Endodermal cell (in vitro differentiated cells): ENCODE measurements around the gene SNX24. TPM values are rescaled to one million over a fixed set of nuclear protein-coding genes. Genes with fewer than 3 reads are reported as not detected.
A peak's percentile ranks its signal among the peaks of the same experiment; 100 is the strongest.

Experiments used
- DNase-seq: peaks from one replicate; pipeline ENCODE4 v3.0.0-alpha.2; 2017
- H3K27ac ChIP-seq: 2 replicates; pipeline ENCODE4 v1.5.1; 2013; ENCODE audit warnings: mild to moderate bottlenecking, low read depth, low read length, moderate library complexity
- H3K27me3 ChIP-seq: 2 replicates; pipeline ENCODE4 v1.6.1; 2013; ENCODE audit warnings: mild to moderate bottlenecking, low read length, moderate library complexity; ENCODE audit not compliant: insufficient read depth, control insufficient read depth, poor library complexity, severe bottlenecking
- H3K36me3 ChIP-seq: 2 replicates; pipeline ENCODE4 v1.7.0; 2013; ENCODE audit warnings: mild to moderate bottlenecking, low read length, moderate library complexity; ENCODE audit not compliant: control insufficient read depth, insufficient read depth
- H3K4me1 ChIP-seq: one replicate; pipeline ENCODE4 v1.7.0; 2013; ENCODE audit warnings: low read length; ENCODE audit not compliant: control insufficient read depth, insufficient read depth
- H3K4me3 ChIP-seq: 2 replicates; pipeline ENCODE4 v1.5.1; 2013; ENCODE audit warnings: mild to moderate bottlenecking, low read length, moderate library complexity
- H3K9ac ChIP-seq: 2 replicates; pipeline ENCODE4 v1.6.1; 2013; ENCODE audit warnings: mild to moderate bottlenecking, low read length, moderate library complexity; ENCODE audit not compliant: poor library complexity, severe bottlenecking; ENCODE audit errors: extremely low read depth
- H3K9me3 ChIP-seq: 2 replicates; pipeline ENCODE4 v1.6.1; 2013; ENCODE audit warnings: mild to moderate bottlenecking, low read length, moderate library complexity; ENCODE audit not compliant: control insufficient read depth
- H3K27ac Mint-ChIP-seq: 2 replicates; pipeline ENCODE4 v1.8.0; 2020; ENCODE audit warnings: mixed read lengths
- H3K27me3 Mint-ChIP-seq: 2 replicates; pipeline ENCODE4 v1.8.0; 2021; ENCODE audit warnings: mild to moderate bottlenecking, mixed read lengths; ENCODE audit not compliant: insufficient read depth
- H3K36me3 Mint-ChIP-seq: 2 replicates; pipeline ENCODE4 v1.8.0; 2020; ENCODE audit warnings: low read depth, mixed read lengths
- H3K4me1 Mint-ChIP-seq: 2 replicates; pipeline ENCODE4 v1.8.0; 2020; ENCODE audit warnings: mixed read lengths
- H3K4me3 Mint-ChIP-seq: 2 replicates; pipeline ENCODE4 v1.8.0; 2020; ENCODE audit warnings: mild to moderate bottlenecking, moderate library complexity, mixed read lengths
- H3K9me3 Mint-ChIP-seq: 2 replicates; pipeline ENCODE4 v1.8.0; 2020; ENCODE audit warnings: mild to moderate bottlenecking, mixed read lengths
- WGBS, 2 experiments: methylation state at CpG; one replicate each; pipeline versions ENCODE4 v1.1.5 to v1.1.7; 2013; ENCODE audit warnings: missing lambda C conversion rate in 2 of 2, mixed read lengths in 1 of 2; ENCODE audit not compliant: insufficient coverage in 1 of 2, insufficient read length in 1 of 2; 5-methylcytosine and 5-hydroxymethylcytosine counted together
- total RNA-seq, 2 donors: library from RNA; stranded (reverse); fragmentation: NEBNext Ultra II Directional in 1 of 2; extraction: Animal tissue kit (Norgen Biotek cat#: 25700) in 1 of 2; gene quantifications; 2 replicates in 1 of 2; 3 replicates in 1 of 2; pipeline ENCODE4 v1.2.1, GENCODE V29; 2021
- TF ChIP-seq, protein P1 (sequence below): fragments of 200-600 bp; sonication (generic); conservative IDR thresholded peaks from 2 replicates; pipeline ENCODE4 v1.5.0; 2021; ENCODE audit warnings: antibody characterized with exemption, mild to moderate bottlenecking

The SNX24 gene
- total RNA-seq, 2 donors from 2014 or later: 39.4 to 56.2 TPM

DNA sequence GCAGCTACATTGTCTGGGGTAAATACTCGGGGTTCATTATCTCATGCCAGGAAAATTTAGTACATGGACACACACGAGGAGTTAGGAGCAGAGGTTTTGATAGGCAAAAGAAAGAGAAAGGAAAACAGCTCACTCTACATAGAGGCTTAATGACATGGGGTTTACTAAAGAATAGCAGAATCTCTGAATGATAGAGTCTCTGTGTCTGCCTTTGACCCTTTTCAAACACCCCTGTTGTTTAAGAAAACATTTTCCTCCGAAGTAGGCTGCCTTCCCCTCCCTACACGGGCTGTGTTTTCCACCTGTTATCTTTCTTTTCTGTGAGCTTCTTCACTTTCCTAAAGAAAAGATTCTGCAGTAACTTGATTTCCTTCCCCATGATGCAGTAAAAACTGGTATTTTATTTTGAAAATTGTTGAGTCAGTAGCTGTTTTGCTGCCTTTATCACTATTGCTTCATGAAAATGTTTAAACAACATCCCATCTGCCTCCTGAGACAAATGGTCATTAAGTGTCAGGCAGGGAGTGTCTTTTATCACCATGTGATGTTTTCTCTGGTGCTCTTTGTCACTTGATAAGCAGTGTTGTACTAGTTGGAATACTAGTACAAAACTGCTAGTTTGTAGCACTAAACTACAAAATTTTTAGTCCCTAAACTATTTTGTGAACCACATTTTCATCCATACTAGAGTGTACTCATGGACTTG is 114.5 kb downstream of the SNX24 start:
- no peak for DNase-seq
- peaks cover 6% of the 10 kb centered on the region for H3K36me3 ChIP-seq
- peak overlapping the region; percentile 28 for H3K4me3 Mint-ChIP-seq
- H3K9me3 ChIP-seq: peaks cover 19% of the 10 kb centered on the region
- H3K4me3 ChIP-seq: peak overlapping the region; percentile 63
- H3K27ac ChIP-seq: peak overlapping the region; percentile 13
- H3K9me3 Mint-ChIP-seq: peaks cover 5% of the 10 kb centered on the region
- no peaks in the 10 kb centered on the region for H3K27me3 ChIP-seq
- TF ChIP-seq, protein P1, sequence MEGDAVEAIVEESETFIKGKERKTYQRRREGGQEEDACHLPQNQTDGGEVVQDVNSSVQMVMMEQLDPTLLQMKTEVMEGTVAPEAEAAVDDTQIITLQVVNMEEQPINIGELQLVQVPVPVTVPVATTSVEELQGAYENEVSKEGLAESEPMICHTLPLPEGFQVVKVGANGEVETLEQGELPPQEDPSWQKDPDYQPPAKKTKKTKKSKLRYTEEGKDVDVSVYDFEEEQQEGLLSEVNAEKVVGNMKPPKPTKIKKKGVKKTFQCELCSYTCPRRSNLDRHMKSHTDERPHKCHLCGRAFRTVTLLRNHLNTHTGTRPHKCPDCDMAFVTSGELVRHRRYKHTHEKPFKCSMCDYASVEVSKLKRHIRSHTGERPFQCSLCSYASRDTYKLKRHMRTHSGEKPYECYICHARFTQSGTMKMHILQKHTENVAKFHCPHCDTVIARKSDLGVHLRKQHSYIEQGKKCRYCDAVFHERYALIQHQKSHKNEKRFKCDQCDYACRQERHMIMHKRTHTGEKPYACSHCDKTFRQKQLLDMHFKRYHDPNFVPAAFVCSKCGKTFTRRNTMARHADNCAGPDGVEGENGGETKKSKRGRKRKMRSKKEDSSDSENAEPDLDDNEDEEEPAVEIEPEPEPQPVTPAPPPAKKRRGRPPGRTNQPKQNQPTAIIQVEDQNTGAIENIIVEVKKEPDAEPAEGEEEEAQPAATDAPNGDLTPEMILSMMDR: no peak
- peak overlapping the region; percentile 18 for H3K27ac Mint-ChIP-seq
- WGBS, 2 experiments: 37 to 52% methylated on average over 3 to 4 of the region's 4 CpGs
- peaks cover 27% of the 10 kb centered on the region for H3K36me3 Mint-ChIP-seq
- no peak overlapping the region for H3K9ac ChIP-seq
- no peaks in the 10 kb centered on the region for H3K27me3 Mint-ChIP-seq
- H3K4me1 ChIP-seq: peaks cover 9% of the 10 kb centered on the region
- H3K4me1 Mint-ChIP-seq: peaks cover 27% of the 10 kb centered on the region

DNA sequence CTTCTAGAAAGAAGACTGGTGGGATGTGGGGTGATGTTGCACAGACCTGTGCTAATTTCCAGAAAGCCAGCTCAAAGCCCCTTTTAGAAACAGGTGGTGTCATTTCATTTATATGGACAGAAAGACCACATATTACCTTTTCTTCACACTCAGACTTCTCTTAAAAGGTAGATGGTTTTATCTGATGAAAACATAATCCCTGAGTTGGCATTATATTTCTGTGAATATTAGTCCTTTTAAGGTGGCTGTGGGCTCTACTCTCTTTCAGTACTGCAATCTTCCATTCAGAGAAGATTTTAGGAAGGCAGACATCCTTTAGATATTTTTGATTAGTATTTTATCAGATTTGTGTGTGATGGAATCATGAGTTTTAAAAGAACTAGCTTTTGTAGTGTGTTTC is 117.9 kb downstream of the SNX24 start:
- peaks cover under 1% of the 10 kb centered on the region for H3K9me3 ChIP-seq
- H3K36me3 Mint-ChIP-seq: peaks cover 5% of the 10 kb centered on the region
- no peak overlapping the region for H3K4me3 Mint-ChIP-seq
- H3K4me1 ChIP-seq: peaks cover 15% of the 10 kb centered on the region
- DNase-seq: no peak
- no peaks in the 10 kb centered on the region for H3K9me3 Mint-ChIP-seq
- no peak overlapping the region for H3K27ac Mint-ChIP-seq
- no peak overlapping the region for H3K4me3 ChIP-seq
- peaks cover 47% of the 10 kb centered on the region for H3K4me1 Mint-ChIP-seq
- TF ChIP-seq, protein P1: no peak
- H3K27ac ChIP-seq: no peak overlapping the region
- no peaks in the 10 kb centered on the region for H3K36me3 ChIP-seq
- no peaks in the 10 kb centered on the region for H3K27me3 Mint-ChIP-seq
- no peak overlapping the region for H3K9ac ChIP-seq
- no peaks in the 10 kb centered on the region for H3K27me3 ChIP-seq

DNA sequence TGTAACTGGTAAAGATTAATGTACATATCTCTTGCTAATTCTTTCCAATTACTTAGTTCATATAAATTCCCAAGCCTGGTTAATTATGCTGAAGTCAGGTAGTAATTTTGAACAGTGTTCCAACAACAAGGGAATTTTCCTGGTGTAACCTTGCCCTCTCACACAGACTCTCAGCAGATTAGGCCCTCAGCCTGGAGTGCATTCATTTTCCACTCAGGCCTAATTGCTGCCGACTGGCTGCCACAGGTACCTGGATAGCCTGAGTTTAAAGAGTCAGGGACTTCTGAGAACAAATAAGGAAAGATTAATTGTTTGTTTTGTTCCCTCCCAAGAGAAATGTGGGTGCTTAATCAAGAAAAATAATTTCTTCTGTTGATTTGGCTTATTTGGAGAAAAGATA is 119.7 kb downstream of the SNX24 start:
- DNase-seq: no peak
- Mint-ChIP-seq H3K4me3 (no peak overlapping the region), H3K9me3 (no peaks in the 10 kb centered on the region), H3K27ac (peak overlapping the region; percentile 58), H3K27me3 (no peaks in the 10 kb centered on the region), H3K36me3 (peaks cover 3% of the 10 kb centered on the region), H3K4me1 (peaks cover 36% of the 10 kb centered on the region)
- peaks cover 15% of the 10 kb centered on the region for H3K4me1 ChIP-seq
- TF ChIP-seq, protein P1: no peak
- no peaks in the 10 kb centered on the region for H3K27me3 ChIP-seq
- no peak overlapping the region for H3K9ac ChIP-seq
- WGBS, 2 experiments: 72% methylated on average over 1 of the region's 1 CpG; no CpG with 5 or more reads in 1 of the 2 experiments
- no peak overlapping the region for H3K4me3 ChIP-seq
- H3K9me3 ChIP-seq: no peaks in the 10 kb centered on the region
- H3K27ac ChIP-seq: no peak overlapping the region
- no peaks in the 10 kb centered on the region for H3K36me3 ChIP-seq
